H1 (cell line): ENCODE data around the gene SLC1A3.

Experiments
- CEBPB ChIP-seq: IDR thresholded peaks from 2 replicates; pipeline ENCODE4 v1.6.1; 2012; ENCODE audit warnings: low read depth, low read length
- CTCF ChIP-seq, 3 experiments: IDR thresholded peaks; 1 replicate in 2 of 3; 2 replicates in 1 of 3; pipeline versions ENCODE4 v1.5.1 to v1.6.1; 2011; ENCODE audit warnings: low read length in 3 of 3, mild to moderate bottlenecking in 3 of 3, inconsistent platforms in 2 of 3, low read depth in 1 of 3, moderate library complexity in 1 of 3; ENCODE audit not compliant: insufficient read depth in 1 of 3; ENCODE audit errors: control extremely low read depth in 1 of 3
- EP300 ChIP-seq, 2 experiments: IDR thresholded peaks; 1 replicate in 1 of 2; 2 replicates in 1 of 2; pipeline ENCODE4 v1.6.1; 2011 to 2012; ENCODE audit warnings: low read depth in 2 of 2, low read length in 2 of 2, mild to moderate bottlenecking in 2 of 2, borderline replicate concordance in 1 of 2, inconsistent platforms in 1 of 2, moderate library complexity in 1 of 2
- EZH2 ChIP-seq: fragments of 200-600 bp; sonication (generic); IDR thresholded peaks from 2 replicates; pipeline ENCODE4 v1.7.1; 2012; ENCODE audit warnings: low read depth, mild to moderate bottlenecking, moderate library complexity, low read length, inconsistent platforms; ENCODE audit not compliant: severe bottlenecking
- RFX5 ChIP-seq: IDR thresholded peaks from 2 replicates; pipeline ENCODE4 v1.6.1; 2011; ENCODE audit warnings: low read depth, low read length, improper control_type of control experiment, borderline replicate concordance
- RXRA ChIP-seq: IDR thresholded peaks from 2 replicates; pipeline ENCODE4 v1.6.1; 2011; ENCODE audit warnings: low read depth, mild to moderate bottlenecking, low read length, moderate library complexity; ENCODE audit not compliant: insufficient read depth
- SUZ12 ChIP-seq: fragments of 200-600 bp; sonication (generic); IDR thresholded peaks from 2 replicates; pipeline ENCODE4 v1.6.1; 2012; ENCODE audit warnings: mild to moderate bottlenecking, inconsistent platforms, low read length, moderate library complexity, mixed read lengths
- TAF1 ChIP-seq: IDR thresholded peaks from 2 replicates; pipeline ENCODE4 v1.6.1; 2011; ENCODE audit warnings: mild to moderate bottlenecking, low read depth, low read length
- TBP ChIP-seq: IDR thresholded peaks from 2 replicates; pipeline ENCODE4 v1.6.1; 2011; ENCODE audit warnings: low read depth, low read length, improper control_type of control experiment

- TF ChIP-seq CTCF (IDR thresholded peaks at IDR 0.05; ENCODE audit: control extremely low read depth in 1 of 3, insufficient read depth in 1 of 3, low read depth in 1 of 3, low read length in 3 of 3) (no peak), EZH2 (no peak), SUZ12 (no peak), TAF1 (no peak), EP300 (IDR thresholded peaks at IDR 0.05; ENCODE audit: borderline replicate concordance in 1 of 2, low read depth in 2 of 2, low read length in 2 of 2) (no peak), RFX5 (no peak), CEBPB (no peak), RXRA (no peak), TBP (no peak)
These were observed 59.2 kb downstream of the SLC1A3 start for GRCh38 chr5:36665628-36666027.
